ENCODE data around the gene RPS19.

- TF ChIP-seq GABPB1 (CRISPR knock-in tag; IDR thresholded peaks at IDR 0.05) = no peak
- TF ChIP-seq CTCF (IDR thresholded peaks at IDR 0.05) = no peak
- no peak for TF ChIP-seq MAX (CRISPR knock-in tag; IDR thresholded peaks at IDR 0.05)
- TF ChIP-seq, protein P1, sequence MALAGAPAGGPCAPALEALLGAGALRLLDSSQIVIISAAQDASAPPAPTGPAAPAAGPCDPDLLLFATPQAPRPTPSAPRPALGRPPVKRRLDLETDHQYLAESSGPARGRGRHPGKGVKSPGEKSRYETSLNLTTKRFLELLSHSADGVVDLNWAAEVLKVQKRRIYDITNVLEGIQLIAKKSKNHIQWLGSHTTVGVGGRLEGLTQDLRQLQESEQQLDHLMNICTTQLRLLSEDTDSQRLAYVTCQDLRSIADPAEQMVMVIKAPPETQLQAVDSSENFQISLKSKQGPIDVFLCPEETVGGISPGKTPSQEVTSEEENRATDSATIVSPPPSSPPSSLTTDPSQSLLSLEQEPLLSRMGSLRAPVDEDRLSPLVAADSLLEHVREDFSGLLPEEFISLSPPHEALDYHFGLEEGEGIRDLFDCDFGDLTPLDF (CRISPR knock-in tag; IDR thresholded peaks at IDR 0.05) = no peak
- TF ChIP-seq NR3C1 (CRISPR knock-in tag; conservative IDR thresholded peaks at IDR 0.05; ENCODE audit: low read depth) = no peak
- no peak for TF ChIP-seq CREB1 (CRISPR knock-in tag; IDR thresholded peaks at IDR 0.05)
- TF ChIP-seq CREM (CRISPR knock-in tag; IDR thresholded peaks at IDR 0.05) = no peak
- TF ChIP-seq FOXJ3 (CRISPR knock-in tag; IDR thresholded peaks at IDR 0.05; ENCODE audit: borderline replicate concordance) = no peak
- no peak for TF ChIP-seq TEAD4 (CRISPR knock-in tag; IDR thresholded peaks at IDR 0.05)
- no peak for TF ChIP-seq SP1 (CRISPR knock-in tag; conservative IDR thresholded peaks at IDR 0.05)
- no peak for TF ChIP-seq ZNF138 (CRISPR knock-in tag; conservative IDR thresholded peaks at IDR 0.05)
- TF ChIP-seq RELA (CRISPR knock-in tag; IDR thresholded peaks at IDR 0.05; ENCODE audit: borderline replicate concordance) = no peak
- TF ChIP-seq USF2 (CRISPR knock-in tag; IDR thresholded peaks at IDR 0.05) = no peak
Measured at GRCh38 chr19:41847351-41848105, 12.5 kb upstream of the RPS19 start.
